Kidney epithelial cell (primary cell): ENCODE results near the gene TM7SF2. TPM values are rescaled to one million over a fixed set of nuclear protein-coding genes. Genes with fewer than 3 reads are reported as not detected.

Experiments
- DNase-seq: peaks from one replicate; pipeline ENCODE4 v3.0.0-alpha.2; 2010; ENCODE audit warnings: low read depth
- H3K27me3 ChIP-seq: 2 replicates; pipeline ENCODE4 v1.6.0; 2011; ENCODE audit warnings: low read length; ENCODE audit not compliant: control insufficient read depth, insufficient read depth
- H3K36me3 ChIP-seq: 2 replicates; pipeline ENCODE4 v1.5.1; 2011; ENCODE audit warnings: low read length; ENCODE audit not compliant: control insufficient read depth, insufficient read depth
- H3K4me3 ChIP-seq: 2 replicates; pipeline ENCODE4 v1.5.1; 2011; ENCODE audit warnings: low read depth, mild to moderate bottlenecking, control low read depth, low read length
- CTCF ChIP-seq: IDR thresholded peaks from 2 replicates; pipeline ENCODE4 v1.5.1; 2011; ENCODE audit warnings: mild to moderate bottlenecking, moderate library complexity, low read length, control low read depth, inconsistent platforms; ENCODE audit not compliant: insufficient read depth, poor library complexity, severe bottlenecking
- total RNA-seq: library from RNA; depleted of rRNA; stranded (reverse); fragments of >200 nt; gene quantifications from 2 replicates; pipeline ENCODE4 v1.2.3, GENCODE V29; 2015

TM7SF2 gene
- total RNA-seq, 1 donor from 2014 or later, result 42.6 TPM

GRCh38 chr11:65078786-65079342 lies 32.8 kb upstream of the TM7SF2 start:
- Histone ChIP-seq H3K27me3 (no peaks in the 10 kb centered on the region), H3K4me3 (no peak overlapping the region), H3K36me3 (peaks cover 1% of the 10 kb centered on the region)
- DNase-seq, result no peak
- no peak for TF ChIP-seq CTCF

- H3K36me3 ChIP-seq, result peaks cover 1% of the 10 kb centered on the region
- H3K4me3 ChIP-seq, result peak overlapping the region; percentile 76
- no peak for TF ChIP-seq CTCF
- no peaks in the 10 kb centered on the region for H3K27me3 ChIP-seq
- no peak for DNase-seq
These were observed 28.4 kb upstream of the TM7SF2 start for GRCh38 chr11:65083134-65083833.

GRCh38 chr11:65083834-65084597 lies 27.7 kb upstream of the TM7SF2 start, which contains the start of the genes CDCA5 and ZFPL1:
Gene CDCA5 (minus strand): TSS chr11:65084040. CDS start chr11:65083978, 62 bp downstream.
Gene ZFPL1 (plus strand): TSS chr11:65084222. CDS start chr11:65084699, 477 bp downstream.
- TF ChIP-seq CTCF, result no peak
- DNase-seq, result peak; percentile 73
- Histone ChIP-seq H3K27me3 (no peaks in the 10 kb centered on the region), H3K4me3 (peak within 1 kb of the TSS; percentile 76), H3K36me3 (peaks cover 1% of the 10 kb centered on the region)

GRCh38 chr11:65084598-65085375 lies 26.9 kb upstream of the TM7SF2 start:
- peaks cover 1% of the 10 kb centered on the region for H3K36me3 ChIP-seq
- H3K27me3 ChIP-seq, result no peaks in the 10 kb centered on the region
- DNase-seq, result no peak
- TF ChIP-seq CTCF, result no peak
- peak overlapping the region; percentile 76 for H3K4me3 ChIP-seq

GRCh38 chr11:65085446-65085845 lies 26.2 kb upstream of the TM7SF2 start:
- H3K27me3 ChIP-seq, result no peaks in the 10 kb centered on the region
- no peak overlapping the region for H3K4me3 ChIP-seq
- DNase-seq, result no peak
- H3K36me3 ChIP-seq, result peaks cover 1% of the 10 kb centered on the region
- no peak for TF ChIP-seq CTCF
